OCI-M1 (cell line): ENCODE data around the gene POF1B.
"Not testable (repeated sequence)": the region's sequence is repeated elsewhere in the genome, so short reads cannot be mapped to it uniquely, and the experiment has no call there.

Experiments used
- DNase-seq: peaks from one replicate; lab custom pipeline; 2025; lab: John Stamatoyannopoulos, UW

Gene POF1B

GRCh38 chrX:85379174-85379907 lies at the start of gene POF1B:
Gene POF1B (minus strand): TSS chrX:85379665. CDS start chrX:85379454, 211 bp downstream.
- peak; percentile 61 for DNase-seq

- DNase-seq = no peak
Measured at GRCh38 chrX:85429066-85429465, 49.6 kb upstream of the POF1B start.

- no peak for DNase-seq
Measured at GRCh38 chrX:85419293-85419692, 39.8 kb upstream of the POF1B start.

- DNase-seq = no peak
Measured at GRCh38 chrX:85391878-85392238, 12.4 kb upstream of the POF1B start.

GRCh38 chrX:85391185-85391877 lies 11.9 kb upstream of the POF1B start:
- no peak for DNase-seq

- no peak for DNase-seq
Measured at GRCh38 chrX:85381602-85382001, 2.1 kb upstream of the POF1B start.

GRCh38 chrX:85378461-85378860 lies 1.0 kb downstream of the POF1B start:
- no peak for DNase-seq

- DNase-seq = peak; percentile 68
Measured at GRCh38 chrX:85375333-85375738, 4.1 kb downstream of the POF1B start.

- DNase-seq = peak; percentile 1
Measured at GRCh38 chrX:85365370-85365995, 14.0 kb downstream of the POF1B start.

GRCh38 chrX:85359051-85359450 lies 20.4 kb downstream of the POF1B start:
- DNase-seq = no peak

GRCh38 chrX:85345523-85345922 lies 33.9 kb downstream of the POF1B start:
- DNase-seq = no peak

GRCh38 chrX:85327060-85327333 lies 52.5 kb downstream of the POF1B start:
- DNase-seq = no peak

- no peak for DNase-seq
Measured at GRCh38 chrX:85326234-85327059, 53.0 kb downstream of the POF1B start.

- DNase-seq = not testable (repeated sequence)
Measured at GRCh38 chrX:85311348-85311747, 68.1 kb downstream of the POF1B start.

GRCh38 chrX:85309717-85310116 lies 69.7 kb downstream of the POF1B start:
- peak; percentile 1 for DNase-seq

GRCh38 chrX:85303544-85303943 lies 75.9 kb downstream of the POF1B start:
- DNase-seq = no peak

- no peak for DNase-seq
Measured at GRCh38 chrX:85288992-85289723, 90.3 kb downstream of the POF1B start.

- DNase-seq = not testable (repeated sequence)
Measured at GRCh38 chrX:85285286-85285685, 94.2 kb downstream of the POF1B start.

GRCh38 chrX:85244450-85245211 lies 134.8 kb downstream of the POF1B start:
- DNase-seq = peak; percentile 62

GRCh38 chrX:85243761-85244449 lies 135.6 kb downstream of the POF1B start, which contains the start of the genes SATL1 and ZNF711:
Gene SATL1 (minus strand): TSS chrX:85243779. CDS start chrX:85108968, 134,811 bp downstream.
Gene ZNF711 (plus strand): TSS chrX:85243991. CDS start chrX:85247573, 3,582 bp downstream.
- DNase-seq = peak; percentile 74
